Chondrocyte (in vitro differentiated cells): ENCODE data around the gene SMAGP. TPM values are rescaled to one million over a fixed set of nuclear protein-coding genes. Genes with fewer than 3 reads are reported as not detected.
"Not testable (repeated sequence)": the region's sequence is repeated elsewhere in the genome, so short reads cannot be mapped to it uniquely, and the experiment has no call there.

ENCODE experiments used
- DNase-seq: peaks from one replicate; pipeline ENCODE4 v3.0.0; 2021; ENCODE audit warnings: mixed read lengths, low spot score
- H3K27ac Mint-ChIP-seq: one replicate; pipeline ENCODE4 v1.8.0; 2021; ENCODE audit warnings: mild to moderate bottlenecking, moderate library complexity, mixed read lengths; ENCODE audit not compliant: unreplicated experiment
- H3K27me3 Mint-ChIP-seq: 2 replicates; pipeline ENCODE4 v1.8.0; 2021; ENCODE audit warnings: low read depth, mixed read lengths
- H3K36me3 Mint-ChIP-seq: 2 replicates; pipeline ENCODE4 v1.8.0; 2021; ENCODE audit warnings: low read depth, mixed read lengths
- H3K4me1 Mint-ChIP-seq: 2 replicates; pipeline ENCODE4 v1.8.0; 2021; ENCODE audit warnings: low read depth, mild to moderate bottlenecking, mixed read lengths
- H3K4me3 Mint-ChIP-seq: one replicate; pipeline ENCODE4 v1.8.0; 2021; ENCODE audit warnings: mild to moderate bottlenecking, moderate library complexity, mixed read lengths; ENCODE audit not compliant: unreplicated experiment
- H3K9me3 Mint-ChIP-seq: 2 replicates; pipeline ENCODE4 v1.8.0; 2021; ENCODE audit warnings: low read depth, mixed read lengths
- total RNA-seq: library from RNA; stranded (reverse); gene quantifications from 3 replicates; pipeline ENCODE4 v1.2.1, GENCODE V29; 2021
- TF ChIP-seq, protein P1 (sequence below): fragments of 200-600 bp; sonication (generic); IDR thresholded peaks from 2 replicates; pipeline ENCODE4 v1.5.0; 2021; ENCODE audit warnings: antibody characterized with exemption, mild to moderate bottlenecking, moderate library complexity

Gene SMAGP
- total RNA-seq, 1 donor from 2014 or later, result 8.0 TPM

GRCh38 chr12:51225234-51225633, 45.0 kb downstream of the SMAGP start:
- H3K4me3 Mint-ChIP-seq, result no peak overlapping the region
- TF ChIP-seq, protein P1, sequence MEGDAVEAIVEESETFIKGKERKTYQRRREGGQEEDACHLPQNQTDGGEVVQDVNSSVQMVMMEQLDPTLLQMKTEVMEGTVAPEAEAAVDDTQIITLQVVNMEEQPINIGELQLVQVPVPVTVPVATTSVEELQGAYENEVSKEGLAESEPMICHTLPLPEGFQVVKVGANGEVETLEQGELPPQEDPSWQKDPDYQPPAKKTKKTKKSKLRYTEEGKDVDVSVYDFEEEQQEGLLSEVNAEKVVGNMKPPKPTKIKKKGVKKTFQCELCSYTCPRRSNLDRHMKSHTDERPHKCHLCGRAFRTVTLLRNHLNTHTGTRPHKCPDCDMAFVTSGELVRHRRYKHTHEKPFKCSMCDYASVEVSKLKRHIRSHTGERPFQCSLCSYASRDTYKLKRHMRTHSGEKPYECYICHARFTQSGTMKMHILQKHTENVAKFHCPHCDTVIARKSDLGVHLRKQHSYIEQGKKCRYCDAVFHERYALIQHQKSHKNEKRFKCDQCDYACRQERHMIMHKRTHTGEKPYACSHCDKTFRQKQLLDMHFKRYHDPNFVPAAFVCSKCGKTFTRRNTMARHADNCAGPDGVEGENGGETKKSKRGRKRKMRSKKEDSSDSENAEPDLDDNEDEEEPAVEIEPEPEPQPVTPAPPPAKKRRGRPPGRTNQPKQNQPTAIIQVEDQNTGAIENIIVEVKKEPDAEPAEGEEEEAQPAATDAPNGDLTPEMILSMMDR, result no peak
- H3K27me3 Mint-ChIP-seq, result no peaks in the 10 kb centered on the region
- no peak for DNase-seq
- no peaks in the 10 kb centered on the region for H3K4me1 Mint-ChIP-seq
- no peaks in the 10 kb centered on the region for H3K9me3 Mint-ChIP-seq
- H3K36me3 Mint-ChIP-seq, result no peaks in the 10 kb centered on the region
- H3K27ac Mint-ChIP-seq, result no peak overlapping the region

GRCh38 chr12:51224625-51225024, 45.6 kb downstream of the SMAGP start:
- no peaks in the 10 kb centered on the region for H3K36me3 Mint-ChIP-seq
- TF ChIP-seq, protein P1, result no peak
- no peaks in the 10 kb centered on the region for H3K9me3 Mint-ChIP-seq
- H3K27me3 Mint-ChIP-seq, result no peaks in the 10 kb centered on the region
- H3K4me3 Mint-ChIP-seq, result no peak overlapping the region
- no peaks in the 10 kb centered on the region for H3K4me1 Mint-ChIP-seq
- DNase-seq, result no peak
- no peak overlapping the region for H3K27ac Mint-ChIP-seq

DNA sequence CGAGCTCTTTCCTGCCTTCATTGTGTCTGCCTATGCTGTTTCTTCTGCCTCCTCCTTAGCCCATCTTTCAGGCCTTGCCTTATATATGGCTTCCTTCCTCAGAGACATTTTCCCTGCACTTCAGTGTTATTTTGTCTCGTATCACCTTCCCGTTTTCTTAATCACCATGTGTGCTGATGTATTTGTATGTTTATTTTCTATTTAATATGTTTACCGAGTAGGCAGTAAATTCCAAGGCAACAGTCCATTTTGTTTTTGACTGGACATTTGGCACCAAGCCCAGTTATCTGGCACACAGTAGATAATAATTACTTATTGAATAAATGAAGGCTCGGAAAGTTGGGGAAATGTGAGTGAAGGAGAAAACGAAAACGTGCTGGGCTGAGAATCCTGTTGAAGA, 47.8 kb downstream of the SMAGP start:
- TF ChIP-seq, protein P1, result no peak
- Mint-ChIP-seq H3K36me3 (no peaks in the 10 kb centered on the region), H3K4me1 (peaks cover 12% of the 10 kb centered on the region), H3K4me3 (no peak overlapping the region), H3K27me3 (no peaks in the 10 kb centered on the region), H3K9me3 (no peaks in the 10 kb centered on the region), H3K27ac (no peak overlapping the region)
- DNase-seq, result no peak

- not testable (repeated sequence) for H3K4me3 Mint-ChIP-seq, DNase-seq, H3K9me3 Mint-ChIP-seq, H3K27ac Mint-ChIP-seq, H3K36me3 Mint-ChIP-seq, H3K27me3 Mint-ChIP-seq
- H3K4me1 Mint-ChIP-seq, result peaks cover 17% of the 10 kb centered on the region
Observed at GRCh38 chr12:51219857-51220256, 50.4 kb downstream of the SMAGP start.

DNA sequence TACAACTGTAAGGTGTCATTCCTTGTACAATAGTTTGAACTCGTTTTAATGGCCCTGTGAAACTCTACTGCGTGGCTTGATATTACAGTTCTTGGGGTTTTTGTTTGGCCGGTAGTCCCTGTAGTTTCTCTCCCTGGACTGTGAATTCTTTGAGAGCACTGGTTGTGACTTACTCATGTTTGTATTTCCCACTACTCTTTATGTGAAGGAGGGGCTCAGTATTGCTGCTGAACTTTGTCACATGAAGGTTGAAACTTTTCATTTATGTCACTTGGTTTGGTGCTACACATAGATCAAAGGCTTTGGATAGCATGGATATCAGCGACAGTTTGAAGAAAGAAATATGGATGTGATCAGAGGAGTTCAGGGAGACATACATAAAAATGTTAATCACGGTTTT, 50.9 kb downstream of the SMAGP start:
- Mint-ChIP-seq H3K9me3 (no peaks in the 10 kb centered on the region), H3K36me3 (peaks cover 1% of the 10 kb centered on the region), H3K4me3 (no peak overlapping the region), H3K27ac (no peak overlapping the region), H3K27me3 (no peaks in the 10 kb centered on the region), H3K4me1 (peaks cover 17% of the 10 kb centered on the region)
- no peak for DNase-seq
- TF ChIP-seq, protein P1, result no peak

DNA sequence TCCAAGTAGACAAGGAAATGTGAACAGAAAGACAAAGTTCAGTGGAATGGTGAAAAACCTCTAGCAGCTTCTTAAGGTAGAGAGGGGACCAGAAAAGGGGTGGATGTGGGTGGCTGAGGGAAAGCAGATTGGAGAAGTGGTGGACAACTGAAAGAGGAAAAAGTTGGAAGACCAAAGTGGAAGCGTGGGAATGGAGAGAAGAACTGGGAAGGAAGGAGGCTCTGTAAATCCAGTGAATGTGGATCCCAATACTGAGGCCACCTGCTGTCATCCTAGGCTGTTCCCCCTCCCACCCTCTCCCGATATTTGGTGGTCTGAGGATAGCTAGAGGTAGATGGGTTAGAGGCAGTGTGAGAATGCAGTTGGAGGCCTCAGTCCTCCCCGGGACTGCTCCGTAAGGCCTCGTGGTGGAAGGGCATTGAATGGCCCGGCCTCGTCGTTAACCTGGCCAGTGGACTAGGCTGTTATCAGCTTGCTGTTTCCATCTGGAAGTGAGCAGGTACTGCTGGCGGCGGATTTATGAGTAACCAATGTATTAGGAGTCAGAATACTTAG, 51.5 kb downstream of the SMAGP start:
- DNase-seq, result no peak
- Mint-ChIP-seq H3K27me3 (no peaks in the 10 kb centered on the region), H3K27ac (peak overlapping the region; percentile 85), H3K4me3 (peak overlapping the region; percentile 65), H3K36me3 (peaks cover 2% of the 10 kb centered on the region), H3K4me1 (peaks cover 17% of the 10 kb centered on the region), H3K9me3 (no peaks in the 10 kb centered on the region)
- TF ChIP-seq, protein P1, result no peak
